ENCODE data around the gene LRPAP1.

LRPAP1 gene

GRCh38 chr4:3483471-3483921, 48.7 kb downstream of the LRPAP1 start:
- DNase-seq, result no peak

GRCh38 chr4:3482707-3483106, 49.5 kb downstream of the LRPAP1 start:
- DNase-seq, result no peak

- DNase-seq, result no peak
Measured at GRCh38 chr4:3481783-3482393, 50.3 kb downstream of the LRPAP1 start.

- DNase-seq, result no peak
Measured at GRCh38 chr4:3481113-3481531, 51.1 kb downstream of the LRPAP1 start.

GRCh38 chr4:3480528-3481112, 51.6 kb downstream of the LRPAP1 start:
- peak; percentile 96 for DNase-seq

GRCh38 chr4:3479358-3480101, 52.7 kb downstream of the LRPAP1 start:
- no peak for DNase-seq

- no peak for DNase-seq
Measured at GRCh38 chr4:3478446-3479357, 53.5 kb downstream of the LRPAP1 start.

GRCh38 chr4:3477750-3478430, 54.3 kb downstream of the LRPAP1 start:
- no peak for DNase-seq

GRCh38 chr4:3476936-3477749, 55.1 kb downstream of the LRPAP1 start:
- DNase-seq, result no peak

- no peak for DNase-seq
Measured at GRCh38 chr4:3476341-3476747, 55.9 kb downstream of the LRPAP1 start.

- DNase-seq, result no peak
Measured at GRCh38 chr4:3475713-3476260, 56.4 kb downstream of the LRPAP1 start.

- no peak for DNase-seq
Measured at GRCh38 chr4:3475041-3475712, 57.0 kb downstream of the LRPAP1 start.

- no peak for DNase-seq
Measured at GRCh38 chr4:3473996-3474765, 58.0 kb downstream of the LRPAP1 start.

- no peak for DNase-seq
Measured at GRCh38 chr4:3473181-3473950, 58.9 kb downstream of the LRPAP1 start.

GRCh38 chr4:3472411-3473141, 59.6 kb downstream of the LRPAP1 start:
- DNase-seq, result no peak

GRCh38 chr4:3471886-3472285, 60.3 kb downstream of the LRPAP1 start:
- DNase-seq, result no peak

- DNase-seq, result no peak
Measured at GRCh38 chr4:3471098-3471760, 61.0 kb downstream of the LRPAP1 start.

All from activated CD8-positive, alpha-beta memory T cell treated with anti-CD3 and anti-CD28 coated beads, Interleukin-2, amount 50 U/mL, for 48 hours (primary cell).